ENCODE measurements around the gene ABCG8.

- no peak for TF ChIP-seq EZH2 (IDR thresholded peaks at IDR 0.05; ENCODE audit: borderline replicate concordance, insufficient read depth, low read depth, low read length, poor library complexity, severe bottlenecking)
- TF ChIP-seq, protein P1, sequence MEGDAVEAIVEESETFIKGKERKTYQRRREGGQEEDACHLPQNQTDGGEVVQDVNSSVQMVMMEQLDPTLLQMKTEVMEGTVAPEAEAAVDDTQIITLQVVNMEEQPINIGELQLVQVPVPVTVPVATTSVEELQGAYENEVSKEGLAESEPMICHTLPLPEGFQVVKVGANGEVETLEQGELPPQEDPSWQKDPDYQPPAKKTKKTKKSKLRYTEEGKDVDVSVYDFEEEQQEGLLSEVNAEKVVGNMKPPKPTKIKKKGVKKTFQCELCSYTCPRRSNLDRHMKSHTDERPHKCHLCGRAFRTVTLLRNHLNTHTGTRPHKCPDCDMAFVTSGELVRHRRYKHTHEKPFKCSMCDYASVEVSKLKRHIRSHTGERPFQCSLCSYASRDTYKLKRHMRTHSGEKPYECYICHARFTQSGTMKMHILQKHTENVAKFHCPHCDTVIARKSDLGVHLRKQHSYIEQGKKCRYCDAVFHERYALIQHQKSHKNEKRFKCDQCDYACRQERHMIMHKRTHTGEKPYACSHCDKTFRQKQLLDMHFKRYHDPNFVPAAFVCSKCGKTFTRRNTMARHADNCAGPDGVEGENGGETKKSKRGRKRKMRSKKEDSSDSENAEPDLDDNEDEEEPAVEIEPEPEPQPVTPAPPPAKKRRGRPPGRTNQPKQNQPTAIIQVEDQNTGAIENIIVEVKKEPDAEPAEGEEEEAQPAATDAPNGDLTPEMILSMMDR (IDR thresholded peaks at IDR 0.05): no peak
Measured at GRCh38 chr2:43840965-43841364, 2.2 kb downstream of the ABCG8 start.

All from B cell (primary cell).